ENCODE data around the gene ALAS2.

DNA sequence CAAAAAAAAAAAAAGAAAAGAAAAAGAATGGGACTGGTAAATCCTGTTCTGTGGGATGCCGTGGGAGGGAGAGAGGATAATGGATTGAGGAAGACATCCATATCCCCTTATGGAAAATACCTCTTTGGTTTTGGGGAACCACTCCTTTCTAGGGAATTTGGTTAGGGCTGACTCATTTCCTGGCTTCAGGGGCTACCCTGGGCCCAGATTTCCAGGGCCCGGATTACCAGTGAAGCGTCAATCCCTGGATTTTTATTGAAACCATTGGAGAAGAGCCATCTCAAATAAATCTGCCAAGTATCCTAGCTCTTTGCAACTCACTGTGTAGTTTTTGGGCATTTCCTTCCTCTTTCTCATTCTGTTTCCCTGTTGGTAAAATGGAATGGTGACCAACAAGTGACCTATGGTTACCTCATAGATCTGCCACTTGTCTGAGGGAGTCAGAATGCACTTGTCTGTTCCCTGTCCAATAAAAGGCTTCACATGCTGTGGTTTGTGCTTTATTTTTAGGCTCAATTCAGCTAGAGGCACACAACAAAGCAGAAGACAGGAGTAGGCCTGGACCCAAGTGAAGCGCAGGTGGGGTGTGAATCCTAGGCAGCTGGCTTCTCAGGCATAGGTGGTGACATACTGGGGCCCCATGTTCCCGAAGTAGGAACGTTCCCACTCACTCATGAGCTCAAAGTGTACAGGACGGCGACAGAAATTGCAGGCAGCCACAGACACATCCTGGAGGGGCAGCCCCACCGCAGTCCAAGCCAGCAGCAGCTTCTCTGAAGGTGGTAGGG lies 22.0 kb downstream of the ALAS2 start:
- TF ChIP-seq, protein P1, sequence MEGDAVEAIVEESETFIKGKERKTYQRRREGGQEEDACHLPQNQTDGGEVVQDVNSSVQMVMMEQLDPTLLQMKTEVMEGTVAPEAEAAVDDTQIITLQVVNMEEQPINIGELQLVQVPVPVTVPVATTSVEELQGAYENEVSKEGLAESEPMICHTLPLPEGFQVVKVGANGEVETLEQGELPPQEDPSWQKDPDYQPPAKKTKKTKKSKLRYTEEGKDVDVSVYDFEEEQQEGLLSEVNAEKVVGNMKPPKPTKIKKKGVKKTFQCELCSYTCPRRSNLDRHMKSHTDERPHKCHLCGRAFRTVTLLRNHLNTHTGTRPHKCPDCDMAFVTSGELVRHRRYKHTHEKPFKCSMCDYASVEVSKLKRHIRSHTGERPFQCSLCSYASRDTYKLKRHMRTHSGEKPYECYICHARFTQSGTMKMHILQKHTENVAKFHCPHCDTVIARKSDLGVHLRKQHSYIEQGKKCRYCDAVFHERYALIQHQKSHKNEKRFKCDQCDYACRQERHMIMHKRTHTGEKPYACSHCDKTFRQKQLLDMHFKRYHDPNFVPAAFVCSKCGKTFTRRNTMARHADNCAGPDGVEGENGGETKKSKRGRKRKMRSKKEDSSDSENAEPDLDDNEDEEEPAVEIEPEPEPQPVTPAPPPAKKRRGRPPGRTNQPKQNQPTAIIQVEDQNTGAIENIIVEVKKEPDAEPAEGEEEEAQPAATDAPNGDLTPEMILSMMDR (IDR thresholded peaks at IDR 0.05): no peak
- TF ChIP-seq POLR2AphosphoS5 (IDR thresholded peaks at IDR 0.05) (no peak), POLR2A (IDR thresholded peaks at IDR 0.05) (no peak), EP300 (IDR thresholded peaks at IDR 0.05; ENCODE audit: low read depth) (no peak)
